Embryonic facial prominence (tissue), 1 donor: ENCODE measurements around the gene LRRC53.

Experiments
- DNase-seq: peaks from one replicate; pipeline ENCODE4 v3.0.0-alpha.2; 2016; ENCODE audit errors: extremely low spot score

LRRC53 gene

GRCh38 chr1:74512170-74512915, at the start of gene LRRC53:
Gene LRRC53, minus strand, starts transcription at chr1:74512611. Its CDS starts 29,262 bp downstream, at chr1:74483349.
- DNase-seq = no peak

- no peak for DNase-seq
These were observed 37.5 kb upstream of the LRRC53 start for GRCh38 chr1:74549932-74550331.

- no peak for DNase-seq
These were observed 36.7 kb upstream of the LRRC53 start for GRCh38 chr1:74548961-74549750.

- DNase-seq = no peak
These were observed 33.4 kb upstream of the LRRC53 start for GRCh38 chr1:74545821-74546220.

GRCh38 chr1:74534241-74534640, 21.8 kb upstream of the LRRC53 start:
- no peak for DNase-seq

- no peak for DNase-seq
These were observed 19.4 kb upstream of the LRRC53 start for GRCh38 chr1:74531796-74532195.

GRCh38 chr1:74530892-74531291, 18.5 kb upstream of the LRRC53 start:
- DNase-seq = no peak

GRCh38 chr1:74528123-74528522, 15.7 kb upstream of the LRRC53 start:
- DNase-seq = no peak

- DNase-seq = no peak
These were observed 14.3 kb upstream of the LRRC53 start for GRCh38 chr1:74526708-74527107.

- no peak for DNase-seq
These were observed 11.6 kb upstream of the LRRC53 start for GRCh38 chr1:74523873-74524480.

GRCh38 chr1:74522148-74522547, 9.7 kb upstream of the LRRC53 start:
- DNase-seq = no peak

- DNase-seq = no peak
These were observed 5.2 kb upstream of the LRRC53 start for GRCh38 chr1:74517599-74518051.

- no peak for DNase-seq
These were observed 1.2 kb upstream of the LRRC53 start for GRCh38 chr1:74513411-74514300.

- DNase-seq = no peak
These were observed 4.0 kb downstream of the LRRC53 start for GRCh38 chr1:74508449-74508848.

GRCh38 chr1:74505928-74506710, 6.3 kb downstream of the LRRC53 start:
- DNase-seq = no peak

GRCh38 chr1:74504933-74505512, 7.4 kb downstream of the LRRC53 start:
- no peak for DNase-seq

GRCh38 chr1:74504125-74504932, 8.1 kb downstream of the LRRC53 start:
- DNase-seq = no peak

- DNase-seq = no peak
These were observed 9.6 kb downstream of the LRRC53 start for GRCh38 chr1:74502858-74503257.

- DNase-seq = no peak
These were observed 10.0 kb downstream of the LRRC53 start for GRCh38 chr1:74502432-74502831.

GRCh38 chr1:74498901-74499300, 13.5 kb downstream of the LRRC53 start:
- DNase-seq = no peak
